HG03108 (cell line): Measurements from ENCODE around the gene KIAA2012.
"Not testable (repeated sequence)": the region's sequence is repeated elsewhere in the genome, so short reads cannot be mapped to it uniquely, and the experiment has no call there.

ENCODE experiments used
- ATAC-seq: cut with Tn5 transposase; IDR thresholded peaks from one replicate; pipeline ENCODE4 v1.9.1; 2021; ENCODE audit warnings: moderate library complexity; ENCODE audit not compliant: unreplicated experiment

The KIAA2012 gene

DNA sequence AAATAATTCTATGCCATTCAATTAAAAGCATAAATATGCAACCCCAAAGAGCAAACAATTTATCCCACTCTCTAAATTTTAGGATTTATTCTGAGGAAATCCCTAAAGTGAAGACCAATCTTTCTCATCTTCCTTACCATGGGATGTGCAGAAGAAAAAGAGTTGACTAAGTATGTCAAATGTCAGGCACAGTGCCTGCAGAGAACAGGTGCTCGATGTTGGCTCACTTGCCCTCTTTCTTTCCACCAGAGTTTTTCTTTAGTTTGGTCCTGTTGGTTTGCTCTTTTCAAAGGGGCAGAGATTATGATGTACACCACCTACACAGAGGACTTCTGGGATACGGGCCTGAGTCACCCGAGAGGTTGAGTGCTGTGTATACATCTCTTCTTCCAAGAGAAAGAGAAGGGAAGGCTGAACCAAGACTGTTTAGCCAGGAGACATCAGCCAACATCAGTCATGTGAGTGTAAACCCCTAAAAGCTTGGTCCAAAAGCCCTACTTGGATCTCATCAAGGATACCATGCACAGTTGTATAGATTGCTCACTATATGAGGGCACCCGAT, 113.7 kb downstream of the KIAA2012 start:
- ATAC-seq = no peak

DNA sequence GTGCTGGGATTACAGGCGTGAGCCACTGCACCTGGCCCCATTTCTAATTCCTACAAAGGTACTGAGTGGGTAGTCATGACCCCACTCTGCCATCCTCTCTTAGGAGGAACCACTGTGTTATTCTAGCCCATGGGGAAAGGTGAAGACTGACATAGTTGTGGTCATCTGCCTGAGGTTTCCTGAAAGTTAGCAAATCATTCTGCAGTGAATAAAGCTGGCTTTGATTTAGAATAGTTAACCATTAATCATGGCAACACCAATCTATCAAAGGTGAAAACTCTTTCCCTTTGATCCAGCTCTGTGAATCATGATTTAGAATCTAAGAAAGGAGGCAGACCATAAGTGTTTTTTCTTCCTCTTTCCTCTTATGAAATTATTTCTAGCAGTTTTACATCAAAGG, 114.5 kb downstream of the KIAA2012 start:
- no peak for ATAC-seq

DNA sequence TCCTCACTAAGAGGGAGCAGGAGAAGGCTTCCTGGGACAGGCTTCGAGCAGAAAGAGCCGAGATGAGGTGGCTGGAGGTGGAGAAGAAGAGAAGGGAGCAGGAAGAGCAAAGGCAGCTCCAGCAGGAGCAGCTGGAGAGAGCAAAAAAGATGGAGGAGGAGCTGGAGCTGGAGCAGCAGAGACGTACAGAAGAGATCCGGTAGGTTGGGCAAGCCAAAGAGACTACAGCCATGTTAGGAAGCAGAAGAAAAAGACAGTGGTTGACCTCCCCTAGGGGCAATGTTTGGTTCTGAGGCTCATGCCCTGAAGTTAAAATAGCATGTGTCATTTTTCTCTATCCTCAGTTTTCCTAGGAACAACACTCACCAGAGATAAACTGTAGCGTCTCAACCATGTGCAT, 120.2 kb downstream of the KIAA2012 start:
- no peak for ATAC-seq

DNA sequence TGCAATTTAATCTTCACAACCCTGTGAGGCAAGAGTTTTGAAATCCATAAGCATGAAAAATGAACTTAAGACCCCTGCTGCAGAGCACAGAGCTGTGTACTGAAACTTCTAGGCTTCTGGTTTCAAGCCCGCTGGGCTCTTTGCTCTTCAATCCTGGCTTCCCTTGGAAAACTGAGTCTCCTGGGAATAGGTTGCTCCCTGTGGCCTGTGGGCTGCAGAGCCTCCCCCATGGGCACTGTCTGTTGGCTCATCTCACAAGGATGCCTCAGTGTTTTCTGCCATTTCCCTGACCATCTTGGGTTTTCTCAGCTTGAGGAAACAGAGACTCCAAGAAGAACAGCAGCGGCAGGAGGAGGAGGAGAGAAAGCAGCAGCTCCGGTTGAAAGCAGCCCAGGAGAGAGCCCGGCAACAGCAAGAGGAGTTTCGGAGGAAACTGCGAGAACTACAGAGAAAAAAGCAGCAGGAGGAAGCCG, 120.9 kb downstream of the KIAA2012 start:
- no peak for ATAC-seq

DNA sequence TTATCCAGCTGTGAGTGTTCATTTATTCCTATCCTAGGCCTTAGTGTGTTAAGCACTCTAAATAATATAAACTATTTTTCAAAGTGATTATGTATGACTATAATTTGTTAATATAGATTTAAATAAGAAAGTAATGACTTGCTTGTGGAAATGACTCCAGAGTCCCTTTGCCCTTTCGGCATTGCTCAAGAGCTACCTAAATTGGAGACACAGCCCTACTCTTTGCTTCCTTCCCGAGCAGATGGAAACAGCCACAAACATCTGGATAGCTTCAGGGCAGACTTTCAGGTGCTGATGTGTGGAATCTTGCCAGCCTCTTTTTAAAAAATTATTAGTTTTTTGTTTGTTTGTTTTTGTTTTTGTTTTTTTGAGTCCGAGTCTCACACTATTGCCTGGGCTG, 121.4 kb downstream of the KIAA2012 start:
- no peak for ATAC-seq

DNA sequence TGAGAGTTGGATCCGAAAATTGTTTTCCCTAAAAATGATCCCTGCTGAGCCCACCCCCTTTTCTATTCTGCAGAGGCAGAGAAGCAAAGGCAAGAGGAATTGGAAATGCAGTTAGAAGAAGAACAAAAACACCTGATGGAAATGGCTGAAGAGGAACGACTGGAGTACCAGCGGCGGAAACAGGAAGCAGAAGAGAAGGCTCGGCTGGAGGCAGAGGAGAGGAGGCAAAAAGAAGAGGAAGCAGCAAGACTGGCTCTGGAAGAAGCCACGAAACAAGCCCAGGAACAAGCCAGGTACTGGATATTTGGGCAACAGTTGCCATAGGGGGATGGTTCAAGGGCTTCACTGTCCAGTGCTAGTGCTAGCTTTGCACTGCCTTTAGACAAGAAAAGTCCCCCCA, 123.7 kb downstream of the KIAA2012 start:
- ATAC-seq = no peak

DNA sequence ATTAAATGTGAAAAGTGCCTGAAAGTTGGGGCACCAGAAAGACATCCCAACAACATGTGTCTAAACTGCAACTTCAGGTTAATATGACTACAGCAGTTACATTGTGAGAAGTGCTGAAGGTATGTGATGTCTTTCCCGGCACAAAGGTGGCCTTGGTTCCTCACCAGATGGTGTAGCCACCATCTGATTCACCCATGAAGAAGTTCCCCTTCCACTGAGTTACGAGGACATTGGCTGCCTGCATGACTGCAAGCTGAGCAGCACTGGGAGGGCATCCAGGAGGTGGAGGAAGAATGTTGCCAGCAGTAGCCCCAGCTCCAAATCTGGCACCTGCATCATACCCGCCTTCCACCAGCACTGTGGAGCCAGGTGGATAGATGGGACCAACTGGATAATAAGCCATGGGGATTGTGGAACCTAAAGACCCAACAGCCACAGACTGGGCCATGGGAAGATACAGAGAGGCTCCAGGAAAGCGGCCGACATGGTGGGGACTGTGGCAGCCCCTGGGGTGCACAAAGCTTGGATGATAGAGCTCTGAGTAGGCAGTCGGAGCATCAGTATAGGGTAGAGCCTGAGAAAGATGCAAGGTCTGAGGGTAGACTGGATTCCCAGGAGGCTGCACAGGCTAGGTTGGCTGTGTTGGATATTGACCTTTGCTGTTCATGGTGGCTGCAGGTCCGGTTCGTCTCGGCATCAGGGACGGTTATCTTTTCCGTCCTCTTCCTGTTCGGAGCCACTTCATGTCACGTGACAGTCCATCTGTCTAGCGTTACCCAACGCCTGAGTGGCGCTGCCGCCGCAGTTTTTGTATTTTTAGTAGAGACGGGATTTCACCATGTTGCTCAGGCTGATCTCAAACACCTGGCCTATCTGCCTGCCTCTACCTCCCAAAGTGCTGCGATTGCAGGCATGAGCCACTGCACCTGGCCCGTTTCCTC, 128.4 kb downstream of the KIAA2012 start:
- no peak for ATAC-seq

DNA sequence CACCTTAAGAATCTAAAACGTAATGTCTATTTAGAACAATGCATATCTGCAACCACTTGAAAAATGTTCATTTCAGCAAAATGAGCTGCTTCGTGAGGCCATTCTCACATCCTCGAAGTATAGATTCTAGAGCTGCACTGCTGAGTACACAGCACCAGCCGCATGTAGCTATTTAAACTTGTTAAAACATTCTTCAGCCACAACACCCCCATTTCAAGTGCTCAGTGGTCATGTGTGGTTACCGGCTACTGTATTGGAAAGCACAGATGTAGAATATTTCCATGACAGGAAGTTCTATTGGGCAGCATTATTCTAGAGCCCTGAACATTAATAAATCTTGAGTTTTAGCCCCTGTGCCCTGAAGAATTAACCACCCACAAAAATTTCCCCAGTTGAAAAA, 130.3 kb downstream of the KIAA2012 start:
- no peak for ATAC-seq

DNA sequence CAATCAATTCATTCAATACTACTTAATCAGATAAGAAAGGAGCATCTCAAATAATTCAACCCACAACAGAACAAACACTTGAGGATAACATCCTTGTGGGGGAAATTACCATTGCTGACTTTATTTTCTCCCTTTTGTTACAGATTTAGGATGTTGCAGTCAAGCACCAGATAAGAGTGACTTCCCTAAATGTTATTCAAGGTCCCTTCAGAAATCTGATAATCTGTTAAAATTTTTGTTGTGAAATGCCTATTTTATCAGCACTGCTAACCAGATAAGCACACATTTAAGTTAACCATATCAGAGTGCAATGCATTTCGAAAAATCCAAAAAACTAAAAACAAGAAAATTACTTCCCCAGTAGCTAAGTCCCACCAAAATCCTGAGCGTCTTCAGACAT, 131.8 kb downstream of the KIAA2012 start:
- ATAC-seq = no peak

DNA sequence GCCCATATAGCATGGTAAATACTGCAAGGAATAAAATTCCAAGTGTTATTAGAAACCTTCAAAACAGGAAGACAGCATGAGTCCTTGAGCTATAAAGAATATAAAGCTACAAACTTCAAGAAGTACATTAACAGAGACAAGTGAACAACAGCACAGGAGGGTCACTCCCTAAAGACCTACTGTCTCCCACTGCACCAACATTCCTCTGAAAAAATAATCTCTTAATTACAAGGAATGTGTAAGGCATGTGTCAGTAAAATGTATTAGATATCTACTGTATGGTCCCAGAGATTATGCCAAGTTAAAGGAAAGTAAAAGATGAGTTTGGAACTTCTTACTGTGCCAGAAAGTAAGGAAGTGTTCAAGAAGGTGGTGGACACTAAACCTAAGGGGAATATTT, 135.5 kb downstream of the KIAA2012 start:
- ATAC-seq = no peak

DNA sequence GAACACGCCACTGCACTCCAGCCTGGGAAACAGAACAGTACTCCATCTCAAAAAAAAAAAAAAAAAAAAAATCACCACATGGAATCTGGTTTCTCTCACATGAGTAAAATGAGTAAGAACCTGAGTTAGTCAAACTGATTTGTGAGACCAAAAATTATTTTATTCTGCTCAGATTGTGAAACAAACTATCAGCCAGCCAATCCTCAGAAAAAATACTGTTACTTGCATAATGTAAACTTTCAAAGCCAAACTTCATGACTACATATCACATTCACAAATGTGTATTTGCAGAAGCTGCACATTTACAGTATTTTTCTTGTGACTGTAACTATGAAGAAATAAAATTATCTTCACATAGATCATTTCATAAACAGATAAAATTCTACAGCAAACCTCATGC, 142.1 kb downstream of the KIAA2012 start:
- ATAC-seq = no peak

DNA sequence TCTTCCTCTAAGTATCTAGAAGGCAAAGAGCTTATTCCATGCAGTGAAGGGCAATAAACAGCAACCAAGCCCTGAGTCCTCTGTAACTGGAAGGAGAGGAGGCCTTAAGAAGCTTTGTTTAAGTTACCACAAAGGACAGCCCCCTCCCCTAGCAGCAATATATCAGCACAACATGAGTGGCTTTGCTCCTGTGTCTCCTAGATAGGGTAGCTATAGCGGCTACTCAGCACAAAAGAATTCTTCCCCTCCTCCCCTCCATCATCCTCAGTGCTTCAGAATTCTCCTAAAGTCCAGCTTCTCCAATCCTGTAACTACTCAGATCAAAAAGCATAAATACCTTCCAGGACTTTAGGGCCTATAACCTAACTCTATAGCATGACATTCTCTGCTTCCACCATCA, 148.8 kb downstream of the KIAA2012 start:
- no peak for ATAC-seq

DNA sequence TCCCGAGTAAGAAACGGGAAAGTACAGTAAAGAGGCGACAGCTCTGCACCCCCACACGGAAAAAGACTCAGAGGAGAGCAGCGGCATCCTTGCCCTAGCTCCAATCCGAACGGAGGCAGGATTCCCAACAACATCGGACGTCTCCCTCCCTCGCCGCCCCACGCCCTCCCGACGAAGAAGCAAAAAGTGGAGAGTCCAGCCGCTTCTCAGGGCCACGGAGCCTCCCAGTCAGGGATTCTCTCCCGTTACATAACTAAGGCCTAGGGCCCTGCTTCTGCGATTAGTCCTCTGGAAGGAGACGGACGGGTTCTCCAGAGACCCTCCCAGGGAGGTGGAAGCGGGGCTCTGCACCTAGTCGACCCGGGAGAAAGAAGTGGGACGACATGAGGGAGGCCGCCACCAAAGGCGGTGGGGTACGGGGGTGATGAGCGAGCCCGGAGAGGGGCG, 164.8 kb downstream of the KIAA2012 start:
- ATAC-seq = peak; percentile 30

DNA sequence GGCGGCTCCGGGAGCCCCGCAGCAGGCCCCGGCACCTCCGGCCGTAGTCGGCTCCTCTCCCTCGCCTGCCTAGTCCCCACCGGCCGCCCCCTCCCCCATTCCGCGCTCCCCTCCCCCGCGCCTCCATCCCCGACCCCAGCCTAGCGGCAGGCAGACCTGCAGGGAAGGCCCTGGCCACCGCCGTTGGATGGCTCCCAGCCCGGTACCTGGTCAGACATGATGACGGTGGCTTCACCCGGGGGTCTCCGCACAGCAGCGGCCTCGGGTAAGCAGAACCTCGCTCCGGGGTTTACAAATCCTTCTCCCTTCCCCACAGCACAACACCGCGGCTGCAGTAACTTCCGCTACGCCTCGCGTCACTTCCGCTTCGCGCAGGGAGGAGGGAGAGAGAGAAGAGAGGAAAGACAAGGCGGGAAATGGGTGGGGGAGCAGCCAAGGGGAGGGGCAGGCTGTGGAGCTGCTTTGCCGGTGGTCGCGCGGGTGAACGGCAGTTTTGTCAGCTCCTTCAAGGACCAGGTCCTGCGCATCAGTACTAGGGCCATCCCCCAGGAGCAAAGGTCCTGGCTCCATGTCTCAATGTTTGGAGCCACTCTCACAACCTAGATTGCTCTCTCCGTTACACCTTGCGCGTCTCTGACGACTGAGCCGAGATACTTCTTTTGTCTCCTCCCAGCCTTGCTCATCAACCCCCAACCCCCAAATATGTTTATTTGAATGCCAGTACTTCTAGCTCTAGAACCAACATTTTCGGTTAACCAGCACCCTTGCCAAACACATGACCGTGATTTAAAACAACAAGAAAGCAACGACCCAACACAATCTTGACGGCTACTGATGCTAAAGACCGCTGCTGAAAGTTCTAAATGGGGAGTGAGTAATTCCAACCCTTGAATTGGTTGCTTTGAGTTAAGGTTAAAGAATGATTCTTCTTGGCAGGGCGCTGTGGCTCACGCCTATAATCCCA, 165.5 kb downstream of the KIAA2012 start, which contains the start of gene SUMO1:
SUMO1 (minus strand) TSS at position 364 of the 964 bp plus-strand sequence; CDS start at position 218, 146 bp downstream.
- ATAC-seq = peak; percentile 96

DNA sequence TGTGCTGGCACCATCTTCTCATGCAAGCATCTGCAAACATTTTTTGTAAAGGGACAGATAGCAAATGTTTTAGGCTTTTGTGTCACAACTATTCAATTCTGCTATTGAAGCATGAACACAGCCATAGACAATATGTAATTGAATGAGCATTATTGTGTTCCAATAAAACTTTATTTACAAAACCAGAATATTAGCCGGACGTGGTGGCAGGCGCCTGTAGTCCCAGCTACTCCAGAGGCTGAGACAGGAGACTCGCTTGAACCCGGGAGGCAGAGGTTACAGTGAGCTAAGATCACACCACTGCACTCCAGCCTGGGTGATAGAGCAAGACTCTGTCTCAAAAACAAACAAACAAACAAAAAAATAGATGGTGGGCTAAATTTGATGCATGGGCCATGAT, 174.7 kb downstream of the KIAA2012 start:
- ATAC-seq = not testable (repeated sequence)

DNA sequence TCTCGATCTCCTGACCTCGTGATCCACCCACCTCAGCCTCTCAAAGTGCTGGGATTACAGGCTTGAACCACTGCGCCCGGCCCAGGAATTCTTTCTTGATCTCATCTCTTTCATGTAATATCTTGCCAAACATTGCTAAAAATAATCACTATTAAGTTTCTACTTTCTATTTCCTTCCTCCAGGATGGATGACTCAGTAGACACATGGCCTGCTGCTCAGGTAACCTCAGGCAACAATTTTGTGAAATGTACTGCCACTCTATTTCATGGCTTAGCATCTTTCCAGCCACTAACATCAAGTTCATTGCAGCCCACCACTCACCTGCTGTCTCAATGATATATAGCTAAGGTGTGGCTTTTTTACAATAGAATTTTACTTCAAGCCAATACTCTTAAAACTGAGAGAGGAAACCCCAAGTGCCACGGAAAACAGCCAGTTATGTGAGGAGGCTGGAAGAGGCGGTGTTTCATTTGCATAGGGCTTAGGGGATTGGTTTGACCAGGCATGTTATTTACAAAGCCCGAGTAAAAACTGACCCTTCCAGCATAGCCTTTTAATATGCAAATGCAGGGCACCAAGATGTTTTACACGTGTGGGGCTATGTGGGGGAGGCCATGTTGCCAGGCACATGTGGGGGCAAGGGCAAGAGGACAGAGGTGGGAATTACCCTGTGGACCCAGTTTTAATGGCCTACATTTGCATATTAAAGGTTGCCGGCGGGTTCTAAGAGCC, 176.6 kb downstream of the KIAA2012 start:
- no peak for ATAC-seq

DNA sequence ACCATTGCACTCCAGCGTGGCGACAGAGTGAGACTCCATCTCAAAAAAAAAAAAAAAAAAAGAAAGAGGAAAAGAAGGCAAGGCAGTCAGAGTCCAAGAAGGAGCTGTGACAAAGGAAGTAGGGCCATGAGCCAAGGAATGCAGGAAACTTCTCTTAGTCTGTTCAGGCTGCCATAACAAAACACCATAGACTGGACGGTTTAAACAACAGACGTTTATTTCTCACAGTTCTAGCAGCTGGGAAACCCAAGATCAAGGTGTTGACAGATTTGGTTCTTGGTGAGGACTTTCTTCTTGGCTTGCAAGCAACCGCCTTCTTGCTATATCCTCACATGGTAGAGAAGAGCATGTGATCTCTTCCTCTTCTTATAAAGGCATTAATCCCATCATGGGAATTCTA, 178.4 kb downstream of the KIAA2012 start:
- ATAC-seq = no peak
